CD4-positive, alpha-beta T cell (primary cell): ENCODE measurements around the gene GLP1R. TPM values are rescaled to one million over a fixed set of nuclear protein-coding genes. Genes with fewer than 3 reads are reported as not detected.
A peak's percentile ranks its signal among the peaks of the same experiment; 100 is the strongest.

Source experiments
- ATAC-seq: fragments of 200-7000 bp; cut with Tn5 transposase; one replicate; pipeline ENCODE4 v1.10.0; 2022; ENCODE audit warnings: mild to moderate bottlenecking; ENCODE audit not compliant: poor library complexity
- CTCF ChIA-PET: fragments of 350-600 bp; sonication (Branson Sonifier 250); formaldehyde crosslinking; loops from one replicate; lab custom pipeline; 2021; ENCODE audit warnings: antibody characterized with exemption, inconsistent platforms; lab: Charles Lee
- POLR2A ChIA-PET: fragments of 350-600 bp; sonication (Branson Sonifier 250); formaldehyde crosslinking; loops from one replicate; lab custom pipeline; 2021; ENCODE audit warnings: antibody characterized with exemption, inconsistent platforms; lab: Charles Lee
- DNase-seq, 14 experiments: peaks; one replicate each; pipeline ENCODE4 v3.0.0-alpha.2; 2013 to 2020; ENCODE audit warnings: mixed read lengths in 2 of 14
- H3K27ac ChIP-seq, 2 donors: one replicate each; pipeline versions ENCODE4 v1.5.1 to v1.7.0; 2013; ENCODE audit warnings: low read length in 2 of 2, low read depth in 1 of 2, mild to moderate bottlenecking in 1 of 2
- H3K27me3 ChIP-seq, 2 experiments: 1 replicate in 1 of 2; 2 replicates in 1 of 2; pipeline versions ENCODE4 v1.6.1 to v1.7.0; 2013; ENCODE audit warnings: low read length in 2 of 2, control low read depth in 1 of 2, mild to moderate bottlenecking in 1 of 2, moderate library complexity in 1 of 2; ENCODE audit not compliant: insufficient read depth in 2 of 2, control insufficient read depth in 1 of 2
- H3K36me3 ChIP-seq: one replicate; pipeline ENCODE4 v1.6.1; 2013; ENCODE audit warnings: low read length, control low read depth; ENCODE audit not compliant: insufficient read depth
- H3K4me1 ChIP-seq: one replicate; pipeline ENCODE4 v1.6.1; 2013; ENCODE audit warnings: low read length, control low read depth; ENCODE audit not compliant: insufficient read depth
- H3K4me3 ChIP-seq: one replicate; pipeline ENCODE4 v1.5.1; 2013; ENCODE audit warnings: mild to moderate bottlenecking, low read length, moderate library complexity
- H3K9me3 ChIP-seq, 2 experiments: 1 replicate in 1 of 2; 2 replicates in 1 of 2; pipeline versions ENCODE4 v1.6.1 to v1.7.0; 2013; ENCODE audit warnings: low read length in 2 of 2, mild to moderate bottlenecking in 2 of 2, control low read depth in 1 of 2, moderate library complexity in 1 of 2; ENCODE audit not compliant: control insufficient read depth in 1 of 2, insufficient read depth in 1 of 2
- H3K27ac Mint-ChIP-seq: one replicate; pipeline ENCODE4 v1.8.0; 2020; ENCODE audit warnings: mixed read lengths
- H3K27me3 Mint-ChIP-seq: one replicate; pipeline ENCODE4 v1.8.0; 2021; ENCODE audit warnings: mixed read lengths
- H3K36me3 Mint-ChIP-seq: one replicate; pipeline ENCODE4 v1.8.0; 2021; ENCODE audit warnings: low read depth, mixed read lengths
- H3K4me1 Mint-ChIP-seq: one replicate; pipeline ENCODE4 v1.8.0; 2021; ENCODE audit warnings: low read depth, mixed read lengths
- H3K4me3 Mint-ChIP-seq: one replicate; pipeline ENCODE4 v1.8.0; 2020; ENCODE audit warnings: mild to moderate bottlenecking, mixed read lengths
- H3K9me3 Mint-ChIP-seq: one replicate; pipeline ENCODE4 v1.8.0; 2020; ENCODE audit warnings: mixed read lengths
- intact Hi-C, 2 experiments: fragments of 100-400 bp; cut with DNase I in 1 of 2; cut with micrococcal nuclease in 1 of 2; formaldehyde crosslinking; loops; one replicate each; pipeline versions ENCODE4 v1.15.1 to v1.9.0; 2023 to 2025; cut with DNase I, micrococcal nuclease
- total RNA-seq, 174 experiments: library from RNA in 2 of 174; stranded (reverse) in 2 of 174; gene quantifications; one replicate each; pipeline ENCODE4 v1.2.3 and lab custom pipeline; 2021 to 2026
- TF ChIP-seq, protein P1 (sequence below): fragments of 200-600 bp; IDR thresholded peaks from one replicate; pipeline ENCODE4 v1.8.0; 2022; ENCODE audit warnings: antibody characterized with exemption, mild to moderate bottlenecking

Gene GLP1R
- total RNA-seq, 2 experiments from 2014 or later: not detected

DNA sequence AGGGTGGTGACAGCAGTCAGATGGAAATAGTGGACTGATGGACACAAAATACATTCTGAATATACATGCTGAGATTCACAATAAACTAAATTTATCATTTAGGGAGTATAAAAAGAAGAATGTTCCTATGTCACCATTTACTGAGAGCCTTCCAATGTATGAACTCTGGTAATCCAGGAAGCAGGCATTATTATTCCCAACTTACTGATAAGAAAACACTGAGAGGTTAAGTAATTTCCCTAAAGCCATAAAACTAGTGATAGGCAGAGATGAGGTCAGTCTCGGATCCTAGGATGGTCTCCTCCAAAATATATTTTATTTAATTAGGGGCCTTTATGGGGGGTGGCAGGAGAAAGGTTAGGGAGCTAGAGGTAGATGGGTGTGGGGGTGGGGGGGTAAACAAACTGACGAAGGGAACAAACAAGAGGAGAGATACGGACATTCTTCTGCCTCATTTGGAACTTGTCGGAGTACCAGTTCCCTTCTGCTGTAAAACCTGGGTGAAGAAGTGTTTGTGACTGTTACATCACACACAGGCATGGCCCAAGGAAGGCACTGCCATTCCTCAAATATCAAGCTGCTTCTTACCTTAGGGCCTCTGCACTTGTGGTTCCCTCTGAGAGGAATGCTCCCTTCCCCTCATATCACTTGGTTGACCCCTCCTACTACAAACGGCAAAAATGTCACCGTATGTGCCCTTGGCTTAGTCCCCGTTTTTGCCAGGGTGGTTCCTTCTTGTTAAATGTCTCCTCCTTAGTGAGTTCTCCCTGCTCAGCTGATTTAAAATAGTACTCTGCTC, 59.7 kb downstream of the GLP1R start:
- no peak for ATAC-seq
- H3K27me3 ChIP-seq: no peaks in the 10 kb centered on the region
- no peak overlapping the region for H3K4me3 ChIP-seq
- intact Hi-C loops: loop anchor here in 1 of 2 experiments (5.0 to 10.0 kb wide), 2 partner anchors 617 to 1676 kb away; partner anchors contain the start of genes CMTR1 and KIF6
- no peaks in the 10 kb centered on the region for H3K9me3 Mint-ChIP-seq
- DNase-seq: no peak
- H3K27ac ChIP-seq: no peak overlapping the region
- no peaks in the 10 kb centered on the region for H3K4me1 ChIP-seq
- H3K27me3 Mint-ChIP-seq: no peaks in the 10 kb centered on the region
- H3K4me3 Mint-ChIP-seq: no peak overlapping the region
- H3K27ac Mint-ChIP-seq: no peak overlapping the region
- TF ChIP-seq, protein P1, sequence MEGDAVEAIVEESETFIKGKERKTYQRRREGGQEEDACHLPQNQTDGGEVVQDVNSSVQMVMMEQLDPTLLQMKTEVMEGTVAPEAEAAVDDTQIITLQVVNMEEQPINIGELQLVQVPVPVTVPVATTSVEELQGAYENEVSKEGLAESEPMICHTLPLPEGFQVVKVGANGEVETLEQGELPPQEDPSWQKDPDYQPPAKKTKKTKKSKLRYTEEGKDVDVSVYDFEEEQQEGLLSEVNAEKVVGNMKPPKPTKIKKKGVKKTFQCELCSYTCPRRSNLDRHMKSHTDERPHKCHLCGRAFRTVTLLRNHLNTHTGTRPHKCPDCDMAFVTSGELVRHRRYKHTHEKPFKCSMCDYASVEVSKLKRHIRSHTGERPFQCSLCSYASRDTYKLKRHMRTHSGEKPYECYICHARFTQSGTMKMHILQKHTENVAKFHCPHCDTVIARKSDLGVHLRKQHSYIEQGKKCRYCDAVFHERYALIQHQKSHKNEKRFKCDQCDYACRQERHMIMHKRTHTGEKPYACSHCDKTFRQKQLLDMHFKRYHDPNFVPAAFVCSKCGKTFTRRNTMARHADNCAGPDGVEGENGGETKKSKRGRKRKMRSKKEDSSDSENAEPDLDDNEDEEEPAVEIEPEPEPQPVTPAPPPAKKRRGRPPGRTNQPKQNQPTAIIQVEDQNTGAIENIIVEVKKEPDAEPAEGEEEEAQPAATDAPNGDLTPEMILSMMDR: no peak
- H3K36me3 Mint-ChIP-seq: peaks cover 64% of the 10 kb centered on the region
- POLR2A ChIA-PET: no interaction called here
- H3K4me1 Mint-ChIP-seq: peaks cover 55% of the 10 kb centered on the region
- no peaks in the 10 kb centered on the region for H3K9me3 ChIP-seq
- peaks cover 21% of the 10 kb centered on the region for H3K36me3 ChIP-seq
- CTCF ChIA-PET: interaction anchor here (0.9 kb wide), 1 partner anchor 18 kb away, joined by 3 read pairs; no protein-coding TSS in a partner anchor

DNA sequence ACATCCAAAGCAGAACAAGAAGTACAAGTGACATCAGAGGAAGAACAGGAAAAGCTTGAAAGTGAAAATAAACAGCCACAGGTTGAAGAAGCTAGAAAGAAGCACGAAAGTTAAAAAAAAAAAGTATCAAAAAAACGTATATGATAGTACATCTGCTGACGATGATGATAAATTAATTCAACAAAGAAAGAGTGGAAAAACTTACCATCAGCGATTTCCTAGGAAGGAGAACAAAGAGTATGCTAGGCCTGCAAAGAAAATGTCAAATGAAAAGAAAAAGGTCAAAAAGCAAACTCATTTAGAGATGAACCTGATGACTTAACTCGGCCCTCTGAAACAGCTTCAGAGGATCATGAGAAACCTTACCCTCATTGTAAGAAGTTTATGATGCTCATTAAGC, 62.7 kb downstream of the GLP1R start:
- Histone ChIP-seq H3K4me1 (peaks cover 11% of the 10 kb centered on the region), H3K36me3 (peaks cover 11% of the 10 kb centered on the region), H3K9me3 (no peaks in the 10 kb centered on the region), H3K27me3 (no peaks in the 10 kb centered on the region), H3K27ac (peak overlapping the region in 1 of 2 donors; percentile 56), H3K4me3 (peak overlapping the region; percentile 24)
- peak in 3 of 14 experiments; percentile 20 to 32 (median 27) for DNase-seq
- Mint-ChIP-seq H3K27ac (peak overlapping the region; percentile 92), H3K4me1 (peaks cover 73% of the 10 kb centered on the region), H3K27me3 (no peaks in the 10 kb centered on the region), H3K36me3 (peaks cover 44% of the 10 kb centered on the region), H3K9me3 (no peaks in the 10 kb centered on the region), H3K4me3 (peak overlapping the region; percentile 67)
- intact Hi-C loops: loop anchor here in 1 of 2 experiments (10.0 kb wide), 2 partner anchors 1296 to 1964 kb away; partner anchors contain the start of genes NFYA, OARD1 and ZFAND3
- POLR2A ChIA-PET: interaction anchor here (1.6 kb wide), 1 partner anchor 9 kb away, joined by 5 read pairs; no protein-coding TSS in a partner anchor
- CTCF ChIA-PET: interaction anchor here (1.0 kb wide), 1 partner anchor 11 kb away, joined by 4 read pairs; no protein-coding TSS in a partner anchor
- ATAC-seq: no peak
- TF ChIP-seq, protein P1: no peak

DNA sequence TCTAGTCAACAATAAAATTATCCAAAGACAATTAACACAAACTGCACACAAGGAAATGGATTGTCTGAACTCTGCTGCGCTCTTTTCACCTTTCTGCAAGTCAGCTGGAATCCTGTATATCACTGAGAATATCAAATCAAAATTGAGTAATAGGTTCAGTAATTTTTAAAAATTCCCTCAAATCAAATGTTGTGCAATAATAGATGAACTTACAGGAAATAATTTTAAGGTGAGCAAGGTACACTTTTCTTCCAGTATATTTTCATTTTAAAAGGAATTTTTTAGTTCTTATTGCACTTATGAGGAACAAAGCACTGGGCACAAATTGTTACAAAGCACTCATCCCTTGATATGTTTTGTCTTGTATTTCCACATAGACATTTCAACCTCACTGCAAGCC, 65.2 kb downstream of the GLP1R start:
- Mint-ChIP-seq H3K4me1 (peaks cover 59% of the 10 kb centered on the region), H3K36me3 (peaks cover 21% of the 10 kb centered on the region), H3K27me3 (no peaks in the 10 kb centered on the region), H3K9me3 (no peaks in the 10 kb centered on the region), H3K4me3 (peak overlapping the region; percentile 98), H3K27ac (peak overlapping the region; percentile 92)
- ChIA-PET CTCF (no interaction called here), POLR2A (interaction anchor here (1.4 to 2.6 kb wide), 4 partner anchors 11 to 1959 kb away, joined by 4 to 13 read pairs (median 8); partner anchors contain the start of genes BTBD9, NFYA and OARD1)
- H3K27ac ChIP-seq: no peak overlapping the region
- H3K4me3 ChIP-seq: peak overlapping the region; percentile 72
- no peaks in the 10 kb centered on the region for H3K27me3 ChIP-seq
- intact Hi-C loops: loop anchor here (2.0 to 10.0 kb wide), 3 partner anchors 411 to 1961 kb away; partner anchors contain the start of genes GLO1 (in 2 of the 2), NFYA (in 1 of the 2), OARD1 (in 1 of the 2) and ZFAND3 (in 1 of the 2)
- H3K4me1 ChIP-seq: peaks cover 11% of the 10 kb centered on the region
- peaks cover 10% of the 10 kb centered on the region for H3K36me3 ChIP-seq
- DNase-seq (no peak), ATAC-seq (no peak)
- TF ChIP-seq, protein P1: no peak
- H3K9me3 ChIP-seq: no peaks in the 10 kb centered on the region
